GM08714 (cell line): Measurements from ENCODE around the gene METTL6.
"Not testable (repeated sequence)": the region's sequence is repeated elsewhere in the genome, so short reads cannot be mapped to it uniquely, and the experiment has no call there.

Experiments used
- H3K4me3 ChIP-seq: fragments of 200-500 bp; sonication (Bioruptor generic); 2 replicates; pipeline ENCODE4 v1.5.1; 2014; ENCODE audit warnings: mild to moderate bottlenecking, low read length, inconsistent platforms
- ZNF274 ChIP-seq: IDR thresholded peaks from 2 replicates; pipeline ENCODE4 v1.6.1; 2012; ENCODE audit warnings: mild to moderate bottlenecking, low read depth, low read length

Gene METTL6

DNA sequence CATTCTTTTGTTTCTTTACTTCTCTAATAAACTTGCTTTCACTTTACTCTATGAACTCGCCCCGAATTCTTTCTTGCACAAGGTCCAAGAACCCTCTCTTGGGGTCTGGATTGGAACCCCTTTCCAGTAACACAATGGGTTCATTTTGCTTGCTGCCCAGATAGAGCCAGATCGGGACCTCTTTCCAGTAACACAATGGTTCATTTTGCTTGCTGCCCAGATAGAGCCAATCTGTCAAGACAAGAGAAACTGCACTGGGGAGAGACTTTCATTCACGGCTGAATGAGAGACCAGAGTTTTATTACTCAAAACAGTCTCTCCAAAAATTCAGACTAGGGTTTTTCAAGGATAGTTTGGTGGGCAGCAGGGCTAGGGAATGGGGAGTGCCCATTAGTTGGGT, 25.4 kb downstream of the METTL6 start:
- no peak overlapping the region for H3K4me3 ChIP-seq
- TF ChIP-seq ZNF274 = no peak

DNA sequence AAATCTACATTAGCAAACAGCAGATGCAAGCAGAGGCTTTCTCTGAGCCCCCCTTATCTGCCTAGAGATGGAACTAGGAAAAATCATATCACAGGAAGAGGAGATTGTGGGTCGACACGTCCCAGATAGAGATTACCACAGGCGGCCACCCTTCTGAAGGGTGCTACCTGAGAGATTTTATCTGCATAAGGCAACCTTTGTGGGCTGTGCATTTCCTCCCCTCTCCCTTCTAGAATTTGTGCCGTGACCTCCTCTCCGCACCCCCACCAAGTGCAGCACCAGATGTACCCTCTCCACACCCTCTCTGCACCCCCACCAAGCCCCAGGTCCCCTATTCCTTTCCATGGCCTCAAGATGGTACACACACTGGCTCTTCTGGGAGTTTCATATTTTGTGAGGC, 27.4 kb downstream of the METTL6 start:
- no peak for TF ChIP-seq ZNF274
- no peak overlapping the region for H3K4me3 ChIP-seq

GRCh38 chr3:15398731-15399133, 28.6 kb downstream of the METTL6 start:
- H3K4me3 ChIP-seq = not testable (repeated sequence)

GRCh38 chr3:15393252-15393651, 34.1 kb downstream of the METTL6 start:
- H3K4me3 ChIP-seq = not testable (repeated sequence)

GRCh38 chr3:15391007-15391406, 36.3 kb downstream of the METTL6 start:
- TF ChIP-seq ZNF274 = no peak
- H3K4me3 ChIP-seq = no peak overlapping the region

DNA sequence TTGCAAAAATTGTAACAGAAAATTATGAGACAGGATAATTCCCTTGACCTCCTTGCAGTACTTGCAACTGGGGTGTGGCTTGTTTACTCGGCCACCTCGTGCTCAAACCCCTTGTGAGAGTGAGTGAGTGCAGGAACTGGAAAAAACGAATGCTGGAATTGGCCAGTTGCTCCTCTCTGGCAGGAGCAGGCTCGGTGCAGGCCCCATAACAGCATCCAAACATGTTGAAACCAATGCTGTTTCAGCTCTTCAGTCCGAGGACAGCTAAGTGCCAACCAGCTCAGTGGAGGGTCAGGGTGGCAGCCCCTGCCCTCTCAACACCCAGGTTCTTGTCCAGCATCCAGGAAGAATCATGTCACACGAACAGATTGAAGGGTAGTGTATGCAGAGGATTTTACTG, 36.9 kb downstream of the METTL6 start:
- no peak for TF ChIP-seq ZNF274
- no peak overlapping the region for H3K4me3 ChIP-seq

GRCh38 chr3:15388335-15388734, 39.0 kb downstream of the METTL6 start:
- H3K4me3 ChIP-seq = not testable (repeated sequence)

DNA sequence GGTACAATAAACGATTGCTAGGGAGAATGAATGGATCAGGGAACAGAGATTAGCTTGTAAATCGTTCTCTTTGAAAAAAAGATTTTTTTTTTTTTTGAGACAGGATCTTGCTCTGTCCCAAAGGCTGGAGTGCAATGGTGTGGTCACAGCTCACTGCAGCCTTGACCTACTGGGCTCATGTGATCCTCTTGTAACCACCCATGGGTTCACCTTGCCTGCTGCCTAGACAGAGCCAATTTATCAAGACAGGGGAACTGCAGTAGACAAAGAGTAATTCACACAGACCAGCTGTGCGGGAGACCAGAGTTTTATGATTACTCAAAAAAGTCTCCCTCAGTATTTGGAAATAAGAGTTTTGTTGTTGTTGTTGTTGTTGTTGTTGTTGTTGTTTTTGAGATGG, 39.6 kb downstream of the METTL6 start:
- no peak overlapping the region for H3K4me3 ChIP-seq
- TF ChIP-seq ZNF274 = no peak

DNA sequence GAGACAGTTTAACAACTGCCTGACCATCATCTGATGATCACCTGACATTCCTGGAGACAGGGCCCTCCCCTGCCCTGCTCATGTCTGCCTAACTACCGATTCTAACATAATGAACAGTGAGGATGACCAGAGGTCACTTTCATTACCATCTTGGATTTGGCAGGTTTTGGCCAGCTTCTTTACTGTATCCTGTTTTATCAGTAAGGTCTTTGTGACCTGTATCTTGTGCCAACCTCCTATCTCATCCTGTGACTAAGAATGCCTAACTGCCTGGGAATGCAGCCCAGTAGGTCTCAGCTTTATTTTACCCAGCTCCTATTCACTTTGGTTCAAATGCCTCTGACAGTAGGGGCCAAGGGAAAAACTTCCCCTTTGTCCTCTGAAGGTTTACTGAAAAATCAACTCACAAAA, 40.2 kb downstream of the METTL6 start:
- no peak for TF ChIP-seq ZNF274
- no peak overlapping the region for H3K4me3 ChIP-seq

GRCh38 chr3:15386654-15386955, 40.7 kb downstream of the METTL6 start:
- H3K4me3 ChIP-seq = not testable (repeated sequence)

DNA sequence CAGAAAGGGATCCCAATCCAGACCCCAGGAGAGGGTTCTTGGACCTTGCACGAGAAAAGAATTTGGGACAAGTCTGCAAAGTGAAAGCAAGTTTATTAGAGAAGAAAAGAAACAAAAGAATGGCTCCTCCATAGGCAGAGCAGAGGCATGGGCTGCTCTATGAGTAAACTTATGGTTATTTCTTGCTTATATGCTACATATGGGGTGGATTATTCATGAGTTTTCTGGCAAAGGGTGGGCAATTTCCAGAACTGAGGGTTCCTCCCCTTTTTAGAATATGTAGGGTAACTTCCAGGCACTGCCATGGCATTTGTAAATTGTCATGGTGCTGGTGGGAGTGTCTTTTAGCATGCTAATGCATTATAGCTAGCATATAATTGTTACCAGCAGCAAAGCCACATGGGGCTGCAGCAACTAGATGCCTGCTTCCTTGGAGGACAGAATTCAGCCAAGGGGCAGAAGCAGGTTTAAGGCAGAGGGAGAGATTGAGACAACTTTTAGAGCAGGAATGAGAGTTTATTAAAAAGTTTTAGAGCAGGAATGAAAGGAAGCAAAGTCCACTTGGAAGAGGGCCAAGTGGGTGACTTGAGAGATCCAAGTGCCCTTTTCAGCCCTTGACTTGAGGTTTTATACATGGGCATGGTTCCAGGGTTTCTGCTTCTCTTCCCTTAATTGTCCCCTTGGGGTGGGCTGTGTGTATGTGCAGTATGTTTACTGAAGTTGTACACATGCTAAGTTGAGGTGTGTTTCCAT, 41.3 kb downstream of the METTL6 start:
- H3K4me3 ChIP-seq = no peak overlapping the region

GRCh38 chr3:15385238-15385695, 42.1 kb downstream of the METTL6 start:
- H3K4me3 ChIP-seq = not testable (repeated sequence)

More for the DNA sequence above, 41.3 kb downstream of the METTL6 start:
- TF ChIP-seq ZNF274 = no peak

DNA sequence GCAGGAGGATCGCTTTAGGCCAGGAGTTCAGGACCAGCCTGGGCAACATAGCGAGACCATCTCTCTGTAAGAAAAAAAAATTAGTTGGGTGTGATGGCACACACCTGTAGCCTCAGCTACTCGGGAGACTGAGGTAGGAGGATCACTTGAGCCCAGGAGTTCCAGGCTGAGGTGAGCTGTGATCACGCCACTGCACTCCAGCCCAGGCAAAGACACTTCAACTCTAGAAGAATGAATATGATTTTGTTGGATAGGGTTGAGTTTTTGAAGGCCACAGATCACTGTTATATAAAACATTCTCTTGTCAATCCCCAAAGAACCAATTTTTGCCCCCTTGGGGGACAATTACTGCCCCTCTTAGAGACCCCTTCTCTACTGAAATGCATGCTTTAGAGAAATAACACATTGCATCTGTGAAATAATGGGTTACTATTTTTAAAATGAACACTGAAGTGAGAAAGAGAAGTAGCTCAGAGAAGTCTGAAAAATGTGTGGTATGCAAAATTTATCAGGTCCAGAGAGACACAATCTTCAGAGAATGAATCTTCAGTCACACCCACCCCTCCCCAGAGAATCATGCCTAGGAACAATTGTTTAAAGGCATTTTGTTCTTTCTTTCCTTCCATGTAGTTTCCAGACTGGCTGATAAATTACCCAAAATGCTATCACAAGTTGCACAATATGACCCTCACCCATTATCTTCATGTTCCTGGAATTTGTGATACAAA, 42.7 kb downstream of the METTL6 start:
- TF ChIP-seq ZNF274 = no peak
- H3K4me3 ChIP-seq = peak overlapping the region; percentile 45; the same call in 1 of the 2 replicates

- TF ChIP-seq ZNF274 = no peak
- H3K4me3 ChIP-seq = no peak overlapping the region
Measured at GRCh38 chr3:15382405-15382923, 44.9 kb downstream of the METTL6 start.

DNA sequence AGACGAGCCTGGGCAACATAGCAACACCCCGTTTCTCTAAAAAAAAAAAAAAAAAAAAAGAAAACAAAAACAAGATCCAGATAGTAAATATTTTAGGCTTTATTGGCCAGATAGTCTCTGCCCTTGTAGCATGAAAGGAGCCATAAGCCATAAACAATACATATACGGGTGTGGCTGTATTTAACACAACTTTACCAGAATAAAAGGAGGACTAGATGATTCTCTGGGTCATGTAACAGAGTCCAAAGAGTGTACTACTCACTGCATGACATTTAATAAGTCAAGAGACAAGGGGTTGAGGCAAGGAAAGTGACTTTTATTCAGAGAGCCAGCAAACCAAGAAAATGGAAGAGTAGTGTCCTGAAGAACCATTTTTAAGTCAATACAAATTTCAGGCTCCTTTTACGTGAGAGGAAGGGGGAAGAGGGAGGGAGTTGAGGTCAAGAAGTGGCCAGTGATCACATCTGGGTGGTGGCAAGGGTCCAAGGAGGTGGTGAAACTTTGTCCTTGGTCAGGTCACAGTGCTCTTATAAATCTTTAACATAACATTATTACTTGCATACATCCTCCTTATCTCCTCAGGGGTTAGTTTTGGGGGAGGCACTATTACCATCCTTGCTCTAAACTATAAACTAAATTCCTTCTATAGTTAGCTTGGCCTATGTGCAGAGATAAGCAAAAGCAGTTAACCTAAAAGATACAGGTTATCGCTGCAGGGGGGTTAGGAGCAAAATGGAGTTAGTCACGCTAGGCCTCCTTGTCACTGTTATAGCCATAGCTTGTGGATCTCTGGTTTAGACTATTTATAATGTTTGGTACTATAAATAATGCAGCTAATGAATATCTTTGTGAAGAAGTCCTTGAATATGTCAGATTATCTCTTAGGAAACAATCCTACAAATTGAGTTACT, 46.1 kb downstream of the METTL6 start:
- TF ChIP-seq ZNF274 = no peak
- H3K4me3 ChIP-seq = no peak overlapping the region
